ENCODE data around the gene SMAD7. TPM values are rescaled to one million over a fixed set of nuclear protein-coding genes. Genes with fewer than 3 reads are reported as not detected.

SMAD7 gene
- total RNA-seq, 1 donor from 2014 or later: 14.7 TPM

DNA sequence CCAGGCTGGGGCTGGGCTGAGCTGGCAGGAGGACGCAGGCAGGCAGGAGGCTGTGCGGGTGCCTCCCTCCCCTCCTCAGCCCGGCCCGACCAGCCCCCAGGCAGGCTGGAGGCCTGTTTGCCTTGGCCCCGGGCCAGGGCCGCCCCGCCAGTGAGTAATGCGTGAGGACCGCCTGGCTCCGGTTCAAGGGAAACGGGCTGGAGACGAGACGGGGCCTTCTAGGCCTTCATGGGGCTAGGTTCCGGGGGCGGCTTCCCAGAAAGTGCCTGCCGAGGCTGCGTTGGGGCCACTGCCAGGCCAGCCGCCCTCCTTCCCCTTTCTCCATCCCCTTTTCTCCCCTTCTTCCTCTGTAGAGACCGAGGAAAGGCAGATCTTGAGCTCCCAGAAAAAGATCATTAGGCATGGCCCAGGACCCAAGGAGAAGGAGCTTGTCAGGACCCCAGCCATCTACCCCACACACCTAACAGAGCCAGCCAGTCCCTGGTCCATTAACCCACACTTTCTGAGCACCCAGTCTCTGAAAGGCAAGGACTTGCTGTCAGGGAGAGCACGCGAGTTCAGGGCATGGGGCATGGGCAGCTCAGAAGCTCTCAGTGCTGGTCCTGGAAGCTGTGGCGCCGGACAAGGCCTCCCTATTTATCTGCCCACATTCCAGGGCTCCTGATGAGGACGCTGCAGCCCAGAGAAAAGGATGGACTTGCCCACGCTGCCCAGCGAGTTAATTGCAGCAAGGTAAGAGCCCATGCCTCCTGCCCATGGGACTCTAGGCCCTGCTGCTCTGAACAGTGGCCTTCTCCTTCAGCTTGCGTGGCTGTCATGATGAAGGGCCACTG is 48.5 kb downstream of the SMAD7 start:
- peak; percentile 49 to 79 for DNase-seq (ENCODE audit: low spot score in 2 of 2)
- no peak for FAIRE-seq

DNA sequence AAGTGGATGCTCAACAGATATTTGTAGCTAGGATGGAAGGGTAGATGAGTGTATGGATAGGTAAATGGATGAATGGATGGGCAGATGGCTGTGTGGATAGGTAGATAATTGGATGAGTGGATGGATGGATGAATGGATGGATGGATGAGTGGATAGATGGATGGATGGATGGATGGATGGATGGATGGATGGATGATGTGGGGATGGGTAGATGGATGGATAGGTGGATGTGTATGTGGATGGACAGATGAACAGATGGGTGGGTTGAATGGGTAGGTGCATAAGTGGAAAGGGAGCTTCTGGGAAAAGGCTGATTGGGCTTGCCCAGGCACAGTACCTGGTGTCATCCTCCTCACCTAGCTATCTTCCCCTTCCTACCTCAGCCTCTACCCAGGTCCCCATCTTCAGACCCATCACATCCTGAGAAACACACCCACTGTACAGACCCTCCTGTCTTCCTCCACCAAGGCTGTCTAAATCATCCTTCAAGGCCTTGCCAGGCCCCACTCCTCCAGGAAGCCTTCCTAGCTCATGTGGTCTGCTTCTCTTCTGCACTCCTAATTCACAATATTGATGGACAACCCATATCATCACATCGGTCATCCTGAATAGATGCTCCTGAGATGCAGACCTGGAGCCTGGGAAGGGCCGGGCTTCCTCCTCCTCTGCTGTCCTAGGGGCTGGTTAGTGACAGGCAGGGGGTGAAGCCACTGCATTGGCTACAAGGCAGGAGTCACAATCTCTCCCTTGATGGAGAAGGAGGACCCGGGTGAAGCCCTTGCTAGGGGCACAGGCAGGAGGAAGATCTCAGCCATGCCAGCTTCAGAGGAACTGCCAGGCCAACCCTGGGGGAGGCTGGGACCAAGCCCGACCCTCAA is 49.4 kb downstream of the SMAD7 start:
- FAIRE-seq (no peak), DNase-seq (ENCODE audit: low spot score in 2 of 2) (no peak)

DNA sequence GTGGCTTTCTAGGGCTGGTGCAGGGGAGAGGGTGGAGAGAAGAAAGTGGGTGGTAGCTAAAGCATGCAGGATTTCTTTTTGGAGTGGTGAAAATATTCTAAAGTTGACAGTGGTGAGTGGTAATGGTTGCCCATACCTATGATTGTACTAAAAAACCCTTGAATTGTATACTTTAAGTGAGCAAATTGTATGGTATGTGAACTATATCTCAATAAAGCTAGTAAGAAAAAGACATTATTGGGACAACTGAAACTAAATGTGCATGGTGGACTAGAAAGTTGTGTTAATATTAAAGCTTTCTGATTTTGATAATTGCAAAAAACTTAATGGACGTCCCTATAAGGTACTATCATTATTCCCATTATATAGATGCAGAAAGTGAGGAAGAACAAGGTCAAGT is 50.3 kb downstream of the SMAD7 start:
- FAIRE-seq (no peak), DNase-seq (ENCODE audit: low spot score in 2 of 2) (no peak)

DNA sequence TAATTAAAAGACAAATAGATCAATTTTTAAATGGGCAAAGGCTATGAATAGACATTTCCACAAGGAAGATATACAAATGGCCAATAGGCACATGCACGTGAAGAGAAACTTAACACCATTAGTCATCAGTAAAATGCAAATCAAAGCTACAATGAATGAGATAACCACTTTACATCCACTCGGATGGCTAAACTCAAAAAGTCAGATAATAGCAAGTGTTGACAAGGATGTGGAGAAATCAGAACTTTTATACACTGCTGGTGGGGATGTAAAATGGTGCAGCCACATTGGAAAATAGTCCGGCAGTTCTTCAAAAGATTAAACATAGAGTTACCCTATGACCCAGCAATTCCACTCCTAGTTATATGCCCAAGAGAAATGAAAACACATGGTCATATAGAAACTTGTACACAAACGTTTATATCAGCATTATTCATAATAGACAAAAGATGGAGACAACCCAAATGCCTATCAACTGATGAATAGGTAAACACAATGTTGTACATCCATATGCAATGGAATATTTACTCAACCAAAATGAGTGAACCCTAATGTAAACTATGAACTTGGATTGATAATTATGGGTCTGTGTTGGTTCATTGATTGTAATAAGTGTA is 51.1 kb downstream of the SMAD7 start:
- DNase-seq (ENCODE audit: low spot score in 2 of 2): no peak
- FAIRE-seq: no peak

DNA sequence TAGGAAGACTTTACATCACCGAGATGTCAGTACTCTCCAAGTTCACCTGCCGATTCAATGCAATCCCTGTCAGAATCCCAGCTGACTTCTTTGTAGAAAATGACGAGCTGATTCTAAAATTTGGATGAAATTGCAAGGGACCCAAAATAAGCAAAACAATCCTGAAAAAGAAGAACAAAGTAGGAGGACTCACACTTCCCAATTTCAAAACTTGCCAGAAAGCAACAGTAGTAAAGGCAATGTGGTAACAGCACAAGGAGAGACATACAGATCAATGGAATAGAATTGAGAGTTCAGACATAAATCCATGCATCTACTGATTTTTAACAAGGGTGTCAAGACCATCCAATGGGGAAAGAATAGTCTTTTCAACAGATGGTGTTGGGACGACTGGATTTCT is 52.2 kb downstream of the SMAD7 start:
- FAIRE-seq (no peak), DNase-seq (ENCODE audit: low spot score in 2 of 2) (no peak)

DNA sequence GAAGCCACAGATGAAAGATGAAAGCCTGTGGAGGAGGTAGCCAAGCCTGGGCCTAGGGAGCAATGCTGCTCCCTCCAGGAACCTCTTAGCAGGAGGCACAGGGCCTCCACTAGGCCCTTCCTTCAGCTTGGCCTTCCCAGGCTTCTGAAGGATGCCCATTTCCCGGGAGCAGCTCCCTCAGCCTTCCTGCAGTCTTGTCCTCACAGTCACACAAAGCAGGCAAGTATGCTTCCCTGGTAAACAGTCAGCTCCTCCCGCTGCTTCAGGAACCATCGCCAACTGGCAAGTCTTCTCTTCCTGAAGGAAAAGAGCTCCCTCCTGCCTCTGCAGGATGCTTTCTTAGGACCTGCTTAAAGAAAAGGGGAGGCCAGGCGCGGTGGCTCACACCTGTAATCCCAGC is 53.2 kb downstream of the SMAD7 start:
- DNase-seq (ENCODE audit: low spot score in 2 of 2): no peak
- no peak for FAIRE-seq

DNA sequence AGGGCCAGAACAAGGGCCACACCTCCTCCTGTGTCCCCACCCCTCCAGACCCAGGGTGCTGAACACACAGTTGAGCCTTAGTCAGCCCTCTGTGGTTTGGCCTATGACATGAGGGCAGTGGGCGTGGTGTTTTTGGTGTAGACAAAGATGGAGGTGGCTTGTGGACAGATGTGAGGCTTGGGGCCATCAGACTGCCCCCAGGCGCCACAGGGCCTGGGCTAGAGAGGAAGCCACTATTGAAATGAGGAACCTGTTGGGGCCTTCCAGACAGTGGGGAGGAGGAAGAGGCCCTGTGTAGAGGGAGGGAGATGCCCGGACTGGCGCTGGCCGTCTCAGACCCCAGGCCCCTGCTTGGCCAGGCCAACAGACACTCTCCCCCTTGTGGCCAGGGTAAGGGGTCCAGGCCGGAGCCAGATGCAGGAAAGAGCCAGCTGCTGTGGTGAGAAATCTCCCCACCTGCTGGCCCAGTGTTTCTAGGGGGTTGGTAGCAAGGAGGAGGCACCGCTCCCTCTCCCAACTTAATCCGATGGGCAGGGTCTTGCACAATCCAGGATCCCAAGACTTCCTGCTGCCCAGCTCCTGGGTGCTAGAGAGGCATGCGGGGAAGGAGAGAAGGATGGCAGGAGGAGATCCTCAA is 53.8 kb downstream of the SMAD7 start:
- FAIRE-seq (no peak), DNase-seq (ENCODE audit: low spot score in 2 of 2) (no peak)

DNA sequence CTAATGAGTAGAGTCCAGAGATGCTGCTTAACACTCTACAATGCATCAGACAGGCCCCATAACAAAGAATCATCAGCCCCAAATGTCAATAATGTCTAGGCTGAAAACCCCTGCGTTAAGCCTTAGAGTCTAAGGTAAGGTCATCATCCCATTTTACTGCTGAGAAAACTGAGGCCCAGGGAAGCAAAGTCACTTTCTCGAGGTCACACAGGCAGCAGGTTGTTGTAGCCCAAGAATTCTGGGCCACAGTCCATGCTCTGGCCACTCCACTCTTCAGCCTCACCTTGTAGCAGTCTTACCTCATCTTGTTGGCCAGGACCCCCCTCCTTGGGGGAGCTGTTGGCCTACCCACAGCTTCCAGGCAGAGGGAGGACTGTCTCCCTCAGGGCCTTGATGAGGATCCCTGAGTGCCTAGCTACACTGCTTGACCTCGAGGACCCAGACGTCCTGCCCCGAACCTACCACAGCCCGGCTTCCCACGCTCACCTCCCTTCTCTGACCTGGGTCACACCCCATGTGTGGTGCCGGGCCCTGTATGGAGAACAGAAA is 54.4 kb downstream of the SMAD7 start:
- FAIRE-seq (no peak), DNase-seq (ENCODE audit: low spot score in 2 of 2) (no peak)

DNA sequence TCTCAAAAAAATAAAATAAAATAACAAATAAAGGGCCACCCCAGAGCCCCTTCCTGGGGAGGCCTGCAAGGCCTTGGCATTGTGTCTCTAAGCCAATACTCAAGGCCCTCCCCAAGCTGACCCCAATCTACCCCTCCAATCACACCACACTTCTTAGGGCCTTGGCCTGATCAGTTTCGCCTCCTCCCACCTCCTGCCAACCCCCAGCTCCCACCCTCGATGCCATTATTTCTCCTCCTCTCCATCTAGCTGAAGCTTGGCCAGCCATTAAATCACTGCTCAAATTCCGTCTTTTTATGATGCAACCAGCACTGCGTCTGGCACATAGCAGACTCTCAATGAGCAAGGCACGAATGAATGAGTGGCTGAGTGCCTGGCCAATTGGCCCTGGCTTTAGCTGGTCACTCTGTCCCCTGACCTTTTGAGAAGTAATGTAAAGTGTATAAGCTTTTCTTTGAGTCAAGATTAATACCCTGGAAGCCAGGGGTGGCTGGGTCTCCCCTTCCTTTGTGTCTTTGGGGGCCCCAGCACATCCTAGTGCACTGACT is 55.9 kb downstream of the SMAD7 start:
- no peak for FAIRE-seq

DNA sequence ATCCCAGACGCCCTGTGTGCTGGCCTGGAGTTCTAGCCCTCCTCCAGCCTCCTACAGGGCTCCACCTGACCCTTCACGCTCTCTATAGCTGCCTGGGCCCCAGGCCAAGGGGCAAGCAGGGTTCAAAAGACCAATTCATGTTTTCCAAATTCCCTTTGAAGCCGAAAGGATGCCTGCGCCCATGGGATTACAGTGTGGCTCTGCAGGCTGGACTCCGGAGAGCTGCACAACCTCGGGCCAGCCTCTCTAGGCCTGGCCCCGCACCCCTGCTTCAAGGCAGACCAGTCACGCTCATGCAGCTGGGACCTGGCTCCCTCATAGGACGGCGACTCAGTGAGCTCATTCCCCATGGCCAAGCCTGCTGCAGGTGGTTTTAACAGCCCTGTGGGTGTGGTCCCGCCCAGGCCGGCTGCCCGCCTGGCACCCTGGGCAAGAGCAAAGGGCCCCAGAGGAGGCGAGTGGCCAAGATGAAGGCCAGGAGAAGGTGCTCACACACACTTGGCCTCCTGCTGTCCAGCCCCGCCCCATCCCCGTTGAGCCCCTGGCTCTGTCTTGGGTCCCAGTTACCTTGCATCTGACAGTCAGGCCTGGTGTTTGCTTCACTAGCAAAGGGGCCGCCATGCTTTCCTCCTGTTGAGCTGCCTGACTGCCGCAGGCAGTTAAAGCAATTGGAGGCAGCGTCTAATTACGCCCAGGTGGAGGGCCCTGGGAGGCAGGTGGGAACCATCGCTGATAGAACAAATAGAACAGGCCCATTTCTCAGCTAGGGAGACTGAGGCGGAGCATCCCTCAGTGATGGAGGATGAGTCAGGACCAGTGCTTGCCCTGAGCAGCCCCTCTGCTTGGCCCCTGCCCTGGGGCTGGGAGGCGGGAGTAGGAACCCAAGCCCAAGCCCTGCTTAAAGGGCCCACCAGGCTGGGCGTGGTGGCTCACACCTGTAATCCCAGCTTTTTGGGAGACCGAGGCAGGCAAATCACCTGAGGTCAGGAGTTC is 56.9 kb downstream of the SMAD7 start:
- FAIRE-seq (no peak), DNase-seq (ENCODE audit: low spot score in 2 of 2) (no peak)

More for the DNA sequence above, 55.9 kb downstream of the SMAD7 start:
- DNase-seq (ENCODE audit: low spot score in 2 of 2): no peak

DNA sequence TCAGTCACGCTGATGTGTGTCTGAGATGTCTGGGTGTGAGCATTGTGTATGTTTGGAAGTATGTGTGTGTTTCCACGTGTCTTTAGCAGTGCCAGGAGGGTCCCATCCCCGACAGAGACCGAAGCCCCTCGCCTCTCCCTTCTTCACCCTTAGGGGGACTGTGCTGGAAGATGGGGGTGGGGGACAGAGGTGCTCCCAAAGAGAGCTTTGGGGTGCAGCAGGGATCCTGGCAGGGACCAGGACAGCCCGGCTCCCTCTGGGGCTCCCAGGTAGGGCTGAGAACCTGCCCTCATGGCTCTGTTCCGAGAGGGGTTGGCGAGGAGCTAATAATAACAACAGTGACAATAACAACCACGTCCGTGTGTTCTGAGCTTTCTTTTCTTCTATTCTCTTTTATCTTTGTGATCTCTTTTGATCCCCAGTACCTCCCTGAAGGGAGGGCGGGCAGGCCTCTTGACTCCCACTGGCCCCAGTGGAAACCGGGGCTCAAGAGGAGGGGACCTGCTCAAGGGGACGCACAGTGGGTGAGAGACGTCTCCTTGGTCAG is 57.6 kb downstream of the SMAD7 start:
- DNase-seq (ENCODE audit: low spot score in 2 of 2): no peak
- FAIRE-seq: no peak

DNA sequence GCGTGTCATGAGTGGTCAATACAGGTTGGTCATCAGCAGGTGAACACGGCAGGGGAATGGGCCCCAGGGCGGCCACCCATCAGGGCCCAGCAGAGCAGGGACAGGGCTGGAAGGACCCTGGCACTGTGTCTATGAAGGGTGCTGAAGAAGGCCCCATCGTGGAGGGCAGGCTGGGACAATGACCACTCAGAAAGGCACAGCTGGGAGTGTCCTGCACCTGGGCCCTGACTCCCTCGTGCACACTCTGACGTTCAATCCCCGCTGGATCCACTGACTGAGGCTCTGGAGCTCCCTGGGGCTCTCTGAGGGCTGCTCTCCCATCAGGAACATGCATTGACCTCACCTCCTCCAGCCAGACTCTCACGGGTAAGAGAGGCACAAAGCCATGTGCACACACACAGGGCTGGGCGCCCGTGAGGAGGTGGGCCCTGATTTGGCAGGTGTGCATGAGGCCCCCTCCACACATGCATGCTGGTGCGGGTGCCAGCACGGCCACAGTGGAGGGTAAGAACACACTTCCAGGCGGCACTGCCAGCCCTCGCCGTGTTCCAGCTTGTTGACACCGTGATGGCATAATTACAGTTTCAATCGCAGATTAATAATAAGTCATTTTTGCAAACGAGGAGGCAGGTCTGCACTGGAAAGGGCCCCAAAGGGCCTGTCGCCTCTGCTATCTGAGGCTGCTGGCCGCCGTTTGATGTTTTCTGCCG is 58.5 kb downstream of the SMAD7 start:
- FAIRE-seq: no peak
- no peak for DNase-seq (ENCODE audit: low spot score in 2 of 2)

DNA sequence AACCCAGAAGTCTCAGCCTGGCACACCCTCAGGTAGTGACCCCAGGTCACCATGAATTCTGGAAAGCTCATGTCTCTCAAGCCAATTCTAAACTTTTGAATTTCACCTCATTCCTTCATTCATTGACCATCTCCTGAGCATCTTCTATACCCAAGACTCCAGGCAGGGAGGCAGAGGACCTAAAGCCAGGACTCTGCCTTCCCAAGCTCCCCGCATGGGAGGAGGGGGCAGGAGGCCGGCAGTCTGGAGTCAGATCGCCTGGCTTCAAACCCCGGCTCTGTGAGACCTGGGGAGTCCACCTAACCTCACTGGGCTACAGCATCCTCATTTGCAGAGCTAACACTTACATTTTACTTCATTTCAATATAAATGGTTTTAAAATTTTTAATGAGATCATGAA is 59.0 kb downstream of the SMAD7 start:
- DNase-seq (ENCODE audit: low spot score in 2 of 2) (no peak), FAIRE-seq (no peak)

DNA sequence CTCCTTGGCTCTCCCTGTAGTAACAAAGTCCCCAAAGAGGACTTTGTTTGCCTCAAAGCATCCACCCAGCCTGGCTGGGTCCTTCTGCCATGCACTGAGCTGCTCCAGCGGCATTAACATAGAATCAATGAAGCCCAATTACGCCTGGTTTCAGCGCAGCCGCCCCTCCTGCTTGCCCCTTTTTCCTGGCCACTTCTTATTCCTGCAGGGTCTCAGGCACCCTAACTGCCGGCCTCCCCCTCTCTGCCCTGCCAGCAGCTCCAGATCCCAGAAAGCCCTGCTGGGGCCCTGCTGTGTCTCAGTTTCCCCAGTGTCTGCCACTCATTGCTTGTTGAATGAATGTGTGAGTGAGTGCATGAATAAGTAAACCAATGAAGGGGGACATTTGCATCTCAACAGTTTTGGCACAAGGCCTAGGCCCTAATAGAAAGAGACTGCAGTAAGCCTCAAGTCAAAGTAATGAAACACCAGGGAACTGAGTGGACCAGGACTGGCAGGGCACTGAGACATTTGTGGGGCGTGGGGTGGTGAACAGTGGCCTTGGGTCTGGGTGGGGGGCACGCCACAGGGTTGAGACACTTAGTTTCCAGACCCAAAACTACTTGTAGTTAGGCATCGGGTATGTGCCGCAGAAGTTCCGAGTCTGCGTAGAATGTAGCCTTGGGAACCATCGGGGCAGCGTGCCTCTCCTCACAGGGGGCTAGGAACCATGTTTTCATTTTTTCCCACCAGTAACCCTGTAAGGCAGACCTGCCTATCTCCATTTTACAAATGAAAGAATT is 60.6 kb downstream of the SMAD7 start:
- FAIRE-seq: no peak
- DNase-seq (ENCODE audit: low spot score in 2 of 2): no peak

DNA sequence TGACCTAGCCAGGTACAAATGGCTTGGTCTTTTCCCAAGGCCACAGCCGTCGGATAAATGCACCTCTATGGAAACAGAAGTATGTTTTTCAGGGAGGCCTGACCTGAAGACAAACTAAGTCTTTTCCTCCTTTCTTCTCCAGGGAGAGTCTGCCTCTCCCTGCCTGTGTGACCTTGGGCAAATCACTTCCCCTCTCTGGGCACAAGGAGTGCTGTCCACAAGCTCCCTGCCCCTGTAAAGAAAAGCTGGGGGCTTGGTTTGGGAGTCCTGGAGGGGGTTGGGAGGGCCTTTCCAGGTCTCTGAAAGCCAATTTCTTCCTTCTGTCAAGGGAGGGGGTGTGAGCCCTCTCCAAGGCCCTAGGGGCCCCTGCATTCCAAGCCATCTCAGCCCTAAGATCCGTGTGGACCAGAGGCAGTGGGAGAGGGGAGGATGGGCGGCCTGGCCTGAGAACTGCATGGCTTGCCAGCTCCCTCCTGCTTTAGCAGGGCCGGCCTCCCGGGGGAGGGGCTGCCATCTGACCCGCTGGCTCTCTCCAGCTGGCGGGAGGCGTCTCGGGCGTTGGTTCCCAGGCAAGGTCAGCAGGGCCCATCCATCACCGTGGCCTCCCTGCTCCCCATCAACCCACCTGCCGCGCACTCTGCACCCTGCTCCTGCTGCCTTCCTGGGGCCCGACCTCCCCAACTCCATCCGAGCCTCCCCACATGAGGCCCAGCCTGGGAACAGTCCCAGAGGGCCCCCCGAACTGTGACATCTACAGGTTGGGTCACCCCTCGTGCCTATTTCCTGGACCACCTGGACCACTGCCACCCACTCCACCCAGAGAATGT is 61.4 kb downstream of the SMAD7 start:
- no peak for FAIRE-seq
- DNase-seq (ENCODE audit: low spot score in 2 of 2): peak; percentile 50 to 65

DNA sequence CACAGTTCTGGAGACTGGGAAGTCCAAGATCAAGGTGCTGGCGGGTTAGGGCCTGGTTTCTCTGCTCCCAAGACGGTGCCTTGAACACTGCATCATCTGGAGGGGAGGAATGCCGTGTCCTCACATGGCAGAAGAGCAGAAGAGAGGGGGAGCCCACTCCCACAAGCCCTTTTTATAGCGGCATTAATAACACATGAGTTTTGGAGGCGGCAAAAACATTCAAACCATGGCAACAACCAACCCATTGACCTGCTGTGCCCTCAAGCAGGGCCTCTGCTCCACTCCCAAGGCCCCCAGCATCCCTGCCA is 62.0 kb downstream of the SMAD7 start:
- no peak for FAIRE-seq
- DNase-seq (ENCODE audit: low spot score in 2 of 2): no peak

Data from frontal cortex (tissue), 4 donors.